ENCODE results near the gene SKIC8.
A peak's percentile ranks its signal among the peaks of the same experiment; 100 is the strongest.

Gene SKIC8

GRCh38 chr15:78292219-78292618 lies 7.2 kb downstream of the SKIC8 start:
- DNase-seq (ENCODE audit: low read depth in 1 of 2, low spot score in 1 of 2) = no peak

DNA sequence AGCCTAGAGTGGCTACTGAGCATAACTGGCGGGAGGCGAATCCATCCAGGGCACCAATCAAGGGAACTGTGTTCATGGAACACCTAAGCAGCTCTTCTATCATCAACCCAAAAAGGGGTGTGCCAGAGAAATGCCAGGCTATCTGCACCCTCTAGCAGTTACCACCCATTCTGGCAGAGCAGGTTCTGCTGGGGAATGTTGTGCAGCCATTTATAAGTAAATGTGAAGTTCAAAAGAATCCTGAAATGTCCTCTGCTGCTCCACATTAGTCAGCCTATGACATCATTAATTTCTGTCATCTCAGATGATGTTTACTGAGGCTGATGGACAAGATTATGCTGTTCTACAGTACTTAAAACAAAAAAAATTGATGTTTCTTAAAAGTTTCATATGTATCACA lies 7.7 kb downstream of the SKIC8 start:
- DNase-seq (ENCODE audit: low read depth in 1 of 2, low spot score in 1 of 2) = no peak

DNA sequence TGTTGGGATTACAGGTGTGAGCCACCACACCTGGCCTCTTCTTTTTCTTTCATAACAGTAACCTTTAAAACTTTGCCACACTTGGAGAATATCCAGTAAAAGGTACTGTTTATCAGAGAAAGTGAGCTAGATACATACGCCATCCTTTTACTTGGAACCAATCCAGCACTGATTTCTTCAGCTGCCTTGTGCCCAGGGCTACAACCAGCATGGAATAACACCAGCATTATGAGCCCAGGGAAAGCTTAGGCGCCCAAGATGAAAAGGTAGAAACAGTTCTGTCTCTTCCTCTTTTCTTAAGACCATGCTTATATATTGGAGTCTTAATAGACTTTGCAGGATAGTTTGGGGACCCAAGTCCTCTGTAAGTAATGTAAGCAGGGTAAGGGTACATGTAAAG lies 8.4 kb downstream of the SKIC8 start:
- no peak for DNase-seq (ENCODE audit: low read depth in 1 of 2, low spot score in 1 of 2)

DNA sequence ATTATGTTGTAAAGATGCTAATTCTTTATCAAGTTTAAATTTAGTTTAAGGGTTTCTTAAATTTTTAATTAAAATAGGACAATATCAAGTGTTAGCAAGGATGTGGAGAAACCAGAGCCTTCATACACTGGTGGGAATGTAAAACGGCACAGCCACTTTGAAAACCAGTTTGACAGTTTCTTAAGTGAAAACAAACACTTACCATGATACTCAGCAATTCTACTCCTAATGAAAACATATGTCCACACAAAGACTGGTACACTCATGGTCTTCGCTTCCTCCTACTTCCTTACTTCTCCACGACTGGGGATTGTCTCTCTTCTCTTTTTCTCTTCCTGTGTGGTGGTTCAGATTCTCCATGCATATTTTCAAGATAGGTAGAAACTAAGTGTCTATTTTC lies 9.2 kb downstream of the SKIC8 start:
- no peak for DNase-seq (ENCODE audit: low read depth in 1 of 2, low spot score in 1 of 2)

GRCh38 chr15:78284758-78285157 lies 14.7 kb downstream of the SKIC8 start:
- no peak for DNase-seq (ENCODE audit: low read depth in 1 of 2, low spot score in 1 of 2)

DNA sequence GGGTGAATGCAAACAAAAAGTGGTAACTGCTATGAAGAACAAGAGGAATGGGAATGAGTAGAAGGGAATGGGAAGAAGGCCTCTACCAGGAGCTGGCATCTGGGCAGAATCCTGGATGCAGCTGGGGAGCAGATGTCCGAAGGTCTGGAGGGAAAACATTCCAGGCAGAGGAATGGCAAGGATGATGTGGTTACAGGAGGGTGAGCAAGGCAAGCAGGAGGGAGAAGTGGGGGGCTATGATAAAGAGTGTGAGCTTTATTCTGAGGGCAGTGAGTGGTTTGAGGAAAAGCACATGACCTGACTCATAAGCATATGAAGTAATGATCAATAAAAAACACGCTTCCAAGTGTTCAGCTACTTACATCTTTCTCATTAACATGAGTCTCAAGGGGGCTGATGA lies 17.1 kb downstream of the SKIC8 start:
- DNase-seq (ENCODE audit: low read depth in 1 of 2, low spot score in 1 of 2) = no peak

DNA sequence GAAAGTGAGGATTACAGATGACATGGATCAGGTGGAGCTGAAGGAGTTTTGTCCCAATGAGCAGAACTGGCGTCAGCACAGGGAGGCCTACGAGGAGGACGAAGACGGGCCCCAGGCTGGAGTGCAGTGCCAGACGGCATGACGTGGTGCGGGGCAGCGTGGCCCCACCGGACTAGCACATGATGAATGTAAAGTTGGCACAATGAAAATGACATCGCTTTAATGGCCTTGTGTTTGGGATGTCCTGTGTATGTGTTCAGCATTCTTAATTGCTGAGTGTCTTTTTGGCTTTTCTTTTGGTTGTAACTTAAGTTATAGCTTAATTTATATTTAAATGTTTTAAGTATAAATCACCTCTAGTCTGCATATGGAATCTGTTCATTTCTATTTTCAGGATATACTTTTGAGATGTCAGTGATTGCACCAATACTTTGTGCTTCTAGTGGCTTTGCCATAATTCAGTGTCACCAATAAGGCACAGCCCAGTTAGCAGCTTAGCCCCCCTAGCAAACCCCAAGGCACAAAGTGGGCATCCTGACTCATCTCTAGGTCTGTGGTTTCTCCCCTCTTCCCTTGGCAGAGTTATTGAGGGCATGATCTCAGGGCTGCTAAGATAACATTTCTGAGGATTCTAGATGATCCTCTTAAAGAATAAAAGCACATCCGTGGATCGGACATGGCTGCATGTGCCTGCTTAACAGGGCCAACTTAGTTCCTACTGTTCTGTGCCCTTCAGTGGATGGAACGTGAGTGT lies 18.9 kb downstream of the SKIC8 start:
- DNase-seq (ENCODE audit: low read depth in 1 of 2, low spot score in 1 of 2) = no peak

DNA sequence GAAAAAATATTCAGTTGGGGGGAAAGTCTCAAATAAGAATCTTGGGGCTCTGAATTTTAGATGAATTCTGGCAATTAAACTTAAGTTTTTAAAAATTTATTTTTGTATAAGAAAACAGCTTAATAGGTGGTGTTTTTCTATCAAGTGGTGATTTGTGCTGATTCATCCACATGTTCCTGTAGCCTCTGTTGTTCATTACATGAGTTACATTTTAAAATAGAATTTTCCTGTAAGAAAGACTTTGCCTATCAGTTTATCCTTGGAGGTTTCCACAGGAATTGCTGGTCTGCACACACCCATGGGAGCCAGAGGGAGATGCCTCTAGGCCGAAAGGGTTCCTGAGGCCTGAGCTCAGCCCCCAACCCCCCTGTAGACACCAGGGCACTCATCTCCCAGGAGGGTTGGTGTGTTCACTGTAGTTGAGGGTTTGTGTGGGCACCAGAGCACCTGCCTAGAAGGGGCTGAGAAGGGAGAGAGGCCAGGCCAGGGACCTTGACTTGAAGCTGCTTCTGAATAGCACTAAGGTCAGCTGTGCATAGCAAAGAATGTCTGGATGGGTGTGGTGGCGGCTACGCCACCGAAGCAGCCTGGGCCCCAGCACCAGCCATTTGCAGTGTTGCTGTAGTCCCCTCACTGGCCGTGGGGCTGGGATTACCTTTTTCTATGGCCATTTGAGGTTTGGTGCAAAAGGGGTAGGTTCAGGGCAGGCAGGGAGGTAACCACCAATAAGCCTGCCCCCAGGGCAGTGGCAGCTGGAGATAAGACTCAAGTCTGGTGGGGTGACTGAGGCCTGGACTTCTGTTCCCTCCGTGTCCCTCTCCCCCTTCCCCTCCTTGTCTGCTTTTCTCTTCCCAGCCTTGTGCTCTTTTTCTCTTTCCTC lies 23.1 kb downstream of the SKIC8 start:
- DNase-seq (ENCODE audit: low read depth in 1 of 2, low spot score in 1 of 2) = no peak

GRCh38 chr15:78274994-78275393 lies 24.4 kb downstream of the SKIC8 start:
- DNase-seq (ENCODE audit: low read depth in 1 of 2, low spot score in 1 of 2) = no peak

DNA sequence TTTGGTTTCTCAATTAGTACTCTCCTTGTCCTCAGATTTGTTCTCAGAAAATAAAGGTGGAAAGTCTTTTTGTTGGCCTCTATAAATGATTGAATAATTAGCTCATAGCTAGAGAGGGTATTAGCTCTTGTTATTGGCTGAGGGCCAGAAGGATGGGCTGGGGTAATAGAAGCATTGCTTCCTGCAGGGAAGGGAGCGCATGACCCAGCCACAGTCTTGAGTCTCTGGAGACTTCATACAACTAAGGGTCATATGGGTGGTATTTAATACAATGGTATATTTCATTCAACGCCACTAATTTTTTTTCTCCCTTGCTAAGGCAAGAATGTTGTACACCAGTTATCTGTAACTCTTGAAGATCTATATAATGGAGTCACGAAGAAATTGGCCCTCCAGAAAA lies 26.6 kb downstream of the SKIC8 start:
- no peak for DNase-seq (ENCODE audit: low read depth in 1 of 2, low spot score in 1 of 2)

GRCh38 chr15:78272316-78272715 lies 27.1 kb downstream of the SKIC8 start:
- no peak for DNase-seq (ENCODE audit: low read depth in 1 of 2, low spot score in 1 of 2)

DNA sequence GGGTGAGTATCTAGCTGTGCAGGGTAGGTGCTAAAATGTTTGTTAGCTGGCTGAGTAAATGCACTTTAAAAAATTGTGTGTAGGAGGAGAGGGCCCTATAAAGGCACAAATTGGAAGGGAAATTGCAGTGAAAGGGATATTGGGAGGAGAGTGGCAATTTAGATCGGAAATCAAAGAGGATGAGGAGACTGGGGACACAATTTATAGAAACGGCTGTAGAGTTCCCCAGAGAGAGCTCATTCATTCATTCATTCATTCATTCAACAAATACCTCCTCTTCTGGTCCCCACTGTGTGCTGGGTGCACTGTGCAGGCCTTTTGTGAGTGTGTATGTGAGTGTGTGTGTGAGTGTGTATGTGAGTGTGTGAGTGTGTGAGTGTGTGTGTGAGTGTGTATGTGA lies 32.6 kb downstream of the SKIC8 start:
- no peak for DNase-seq (ENCODE audit: low read depth in 1 of 2, low spot score in 1 of 2)

DNA sequence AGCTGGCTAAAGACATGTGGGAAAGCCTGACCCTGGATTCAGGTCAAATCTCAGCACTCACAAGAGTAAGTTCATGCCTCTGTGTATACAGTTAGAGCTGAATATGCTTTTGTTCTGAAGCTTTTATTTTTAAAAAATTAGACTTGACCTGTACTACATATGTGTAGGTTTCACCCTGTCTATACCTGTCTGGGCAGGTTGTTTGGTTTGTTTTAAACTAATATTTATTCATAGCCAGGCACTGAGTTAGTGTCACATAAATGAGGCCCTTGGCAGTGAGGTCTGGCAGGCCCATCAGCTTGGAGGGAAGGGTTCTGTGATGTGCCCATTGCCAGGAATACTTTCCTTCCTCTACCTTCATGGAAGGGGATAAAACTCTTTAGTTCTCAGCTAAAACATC lies 33.2 kb downstream of the SKIC8 start:
- no peak for DNase-seq (ENCODE audit: low read depth in 1 of 2, low spot score in 1 of 2)

DNA sequence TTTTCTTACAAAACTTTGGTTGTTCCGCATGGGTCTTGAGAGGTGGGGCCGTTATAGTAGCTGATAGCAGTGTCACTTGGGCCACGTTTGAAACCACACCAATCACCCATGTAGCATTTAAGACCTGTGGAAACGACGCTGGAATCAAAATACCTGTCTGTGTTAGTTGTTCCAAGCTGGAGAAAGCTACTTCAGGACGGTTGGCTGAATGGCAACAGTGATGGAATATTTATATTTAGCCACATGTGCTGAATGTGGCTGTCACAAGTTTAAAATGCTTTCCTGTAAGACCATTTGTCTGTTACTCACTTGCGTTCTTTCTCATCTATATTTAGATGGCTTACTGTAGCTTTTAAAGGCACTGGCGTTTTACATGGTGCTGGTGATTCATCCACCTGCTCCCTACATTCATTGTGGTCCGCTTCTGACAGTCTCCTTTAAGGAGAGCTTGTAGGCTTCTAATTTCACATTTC lies 33.6 kb downstream of the SKIC8 start:
- no peak for DNase-seq (ENCODE audit: low read depth in 1 of 2, low spot score in 1 of 2)

DNA sequence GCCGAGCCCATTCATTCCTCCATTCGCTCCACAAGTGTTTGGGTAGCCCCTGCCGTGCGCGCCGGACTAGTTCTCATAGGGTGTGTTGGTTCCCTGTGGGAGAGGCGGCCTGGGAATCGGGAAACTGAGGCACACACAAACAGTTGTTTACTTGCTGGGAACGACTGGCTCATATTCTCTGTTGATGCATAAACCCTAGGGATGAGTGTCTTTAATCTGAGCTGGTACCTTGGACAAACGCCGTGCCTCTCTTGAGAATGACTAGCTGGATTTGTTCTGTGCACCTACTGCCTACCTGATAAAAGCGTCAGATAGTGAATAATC lies 34.3 kb downstream of the SKIC8 start:
- DNase-seq (ENCODE audit: low read depth in 1 of 2, low spot score in 1 of 2) = no peak

DNA sequence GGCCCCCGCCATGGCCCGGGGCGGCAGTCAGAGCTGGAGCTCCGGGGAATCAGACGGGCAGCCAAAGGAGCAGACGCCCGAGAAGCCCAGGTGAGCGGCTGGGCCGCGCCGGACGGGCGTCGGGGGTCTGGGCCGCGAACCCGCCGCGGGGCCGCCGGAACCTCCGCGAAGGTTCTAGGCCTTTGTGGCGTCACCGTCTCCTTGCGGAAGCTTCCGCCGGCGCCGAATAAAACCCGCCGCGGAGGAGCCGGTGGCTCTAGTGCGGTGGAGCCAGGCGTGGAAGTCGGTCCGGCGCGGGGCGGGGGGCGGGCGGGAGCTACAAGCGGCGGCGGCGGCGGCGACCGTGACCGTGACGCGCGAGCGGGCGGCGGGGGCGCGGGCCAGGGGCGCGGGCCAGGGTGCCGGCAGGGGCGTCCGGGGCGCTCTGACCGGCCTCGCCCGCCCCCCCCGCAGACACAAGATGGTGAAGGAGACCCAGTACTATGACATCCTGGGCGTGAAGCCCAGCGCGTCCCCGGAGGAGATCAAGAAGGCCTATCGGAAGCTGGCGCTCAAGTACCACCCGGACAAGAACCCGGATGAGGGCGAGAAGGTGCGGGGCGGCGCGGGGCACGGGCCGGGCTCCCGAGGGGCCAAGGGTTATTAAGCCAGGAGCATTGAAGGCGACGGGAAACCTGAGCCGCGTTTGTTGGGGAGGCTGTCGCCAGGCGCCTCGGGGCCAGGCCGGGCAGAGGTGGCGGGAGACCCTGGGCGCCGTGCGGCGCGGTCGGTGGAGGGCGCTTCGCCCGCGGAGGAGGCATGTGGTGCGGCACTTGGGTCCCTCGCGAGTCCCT lies 34.9 kb downstream of the SKIC8 start, which contains the start of gene DNAJA4:
TSS of gene DNAJA4 (plus strand) at position 259 of the 833 bp plus-strand sequence. CDS start at position 461, 202 bp downstream.
- DNase-seq (ENCODE audit: low read depth in 1 of 2, low spot score in 1 of 2) = peak; percentile 34 to 38

DNA sequence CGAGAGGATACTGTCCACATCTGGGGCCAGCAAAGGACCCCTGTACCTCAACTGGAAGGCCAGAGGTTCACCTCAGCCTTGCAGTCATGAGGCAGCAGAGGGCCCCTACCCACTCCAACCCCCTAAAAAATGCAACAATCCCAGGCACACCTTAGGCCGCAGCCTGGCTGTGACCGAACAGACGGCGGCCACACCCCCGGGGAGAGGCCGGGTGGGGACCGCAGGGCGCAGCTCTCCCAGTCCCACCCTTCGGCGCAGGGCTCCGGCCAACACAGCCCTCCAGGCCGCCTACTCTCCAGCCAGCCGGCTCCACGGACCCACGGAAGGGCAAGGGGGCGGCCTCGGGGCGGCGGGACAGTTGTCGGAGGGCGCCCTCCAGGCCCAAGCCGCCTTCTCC lies 35.5 kb downstream of the SKIC8 start:
- no peak for DNase-seq (ENCODE audit: low read depth in 1 of 2, low spot score in 1 of 2)

DNA sequence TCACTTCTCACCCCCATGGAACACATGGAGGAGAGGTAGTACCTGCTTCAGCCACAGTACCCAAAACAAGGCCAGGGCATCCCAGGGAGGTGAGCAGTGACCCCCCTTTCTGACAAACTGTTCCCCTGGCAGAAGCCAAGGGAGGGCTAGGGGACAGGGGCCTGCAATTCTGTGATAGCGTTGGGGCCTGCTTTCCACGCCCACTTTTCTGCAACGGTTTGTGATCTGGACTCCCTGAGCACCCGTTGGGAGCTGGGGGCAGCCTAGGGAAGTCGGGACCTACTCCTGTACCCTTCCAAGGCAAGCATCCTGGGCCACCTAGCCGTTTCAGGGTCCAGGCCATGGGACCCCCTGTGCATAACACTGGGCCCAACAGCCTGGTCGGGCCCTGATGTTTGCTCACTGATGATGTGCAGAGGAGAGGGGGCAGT lies 36.0 kb downstream of the SKIC8 start:
- DNase-seq (ENCODE audit: low read depth in 1 of 2, low spot score in 1 of 2) = no peak

DNA sequence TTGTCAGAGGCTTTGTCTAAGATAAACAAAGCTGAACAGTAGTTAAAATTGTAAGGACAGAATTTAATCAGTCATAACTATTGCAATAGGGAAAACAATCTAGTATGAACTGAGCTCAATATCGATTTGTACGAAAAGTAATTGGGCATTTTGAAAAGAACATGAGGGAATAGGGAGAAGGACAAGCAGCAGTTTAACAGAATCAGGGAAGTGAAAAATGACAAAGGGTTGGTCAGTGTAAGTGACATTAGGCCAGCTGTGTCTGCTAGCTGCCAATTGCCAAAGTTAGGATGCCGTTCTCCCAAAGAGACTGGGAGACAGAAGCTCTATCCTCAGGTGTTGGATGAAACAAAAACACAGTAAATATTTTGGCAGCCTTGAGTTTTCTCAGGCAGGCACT lies 38.3 kb downstream of the SKIC8 start:
- DNase-seq (ENCODE audit: low read depth in 1 of 2, low spot score in 1 of 2) = no peak

DNA sequence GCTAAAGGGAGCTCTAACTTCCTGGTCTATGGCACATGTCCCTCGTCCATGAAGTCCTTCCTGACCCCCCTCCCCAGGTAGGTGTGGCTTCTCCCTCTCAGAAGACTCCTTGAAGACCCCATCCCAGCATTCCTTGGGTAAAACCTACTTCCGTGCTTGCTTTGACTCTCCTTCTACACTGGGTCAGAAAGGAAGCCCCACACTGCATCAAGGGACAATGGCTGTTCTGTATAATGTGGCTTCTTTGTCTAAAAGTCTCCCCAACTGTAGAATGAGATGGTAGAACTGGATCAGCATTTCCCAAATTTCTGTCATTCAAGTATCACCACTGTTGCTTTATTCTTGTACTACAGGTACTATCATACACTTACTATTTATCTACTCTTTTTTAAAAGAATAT lies 38.9 kb downstream of the SKIC8 start:
- no peak for DNase-seq (ENCODE audit: low read depth in 1 of 2, low spot score in 1 of 2)

GRCh38 chr15:78259232-78259631 lies 40.2 kb downstream of the SKIC8 start:
- no peak for DNase-seq (ENCODE audit: low read depth in 1 of 2, low spot score in 1 of 2)

- DNase-seq (ENCODE audit: low read depth in 1 of 2, low spot score in 1 of 2) = no peak
Observed at GRCh38 chr15:78257681-78258080, 41.7 kb downstream of the SKIC8 start.

Data from activated T-helper 1 cell treated with anti-CD3 and anti-CD28 coated beads, Interleukin-2, amount 50 U/mL, for 16 hours (primary cell).